Common myeloid progenitor, CD34-positive (primary cell): Measurements from ENCODE around the gene ART3.

Experiments
- CTCF ChIA-PET: fragments of 350-600 bp; sonication (Branson Sonifier 250); formaldehyde crosslinking; loops from one replicate; lab custom pipeline; 2021; ENCODE audit warnings: antibody characterized with exemption; lab: Charles Lee
- POLR2A ChIA-PET: fragments of 350-600 bp; sonication (Branson Sonifier 250); formaldehyde crosslinking; loops from one replicate; lab custom pipeline; 2021; ENCODE audit warnings: antibody characterized with exemption; lab: Charles Lee
- DNase-seq, 3 donors: peaks; one replicate each; pipeline versions ENCODE4 v3.0.0 to v3.0.0-alpha.2; 2013
- H3K27ac ChIP-seq, 2 experiments: 1 replicate in 1 of 2; 2 replicates in 1 of 2; pipeline ENCODE4 v1.7.0; 2013; ENCODE audit warnings: inconsistent platforms in 2 of 2, low read length in 2 of 2, mild to moderate bottlenecking in 2 of 2, low read depth in 1 of 2, moderate library complexity in 1 of 2; ENCODE audit not compliant: severe bottlenecking in 2 of 2, insufficient read depth in 1 of 2, poor library complexity in 1 of 2
- H3K27me3 ChIP-seq, 5 experiments: replicated peaks in 2 of 5; 1 replicate in 3 of 5; 2 replicates in 2 of 5; pipeline versions ENCODE4 v1.6.1 to v1.7.0; 2013; ENCODE audit warnings: low read length in 4 of 5, mild to moderate bottlenecking in 2 of 5, moderate library complexity in 2 of 5, inconsistent platforms in 1 of 5; ENCODE audit not compliant: insufficient read depth in 5 of 5, control insufficient read depth in 4 of 5
- H3K36me3 ChIP-seq, 4 experiments: 1 replicate in 2 of 4; 2 replicates in 2 of 4; pipeline versions ENCODE4 v1.6.1 to v1.7.0; 2013; ENCODE audit warnings: low read length in 3 of 4, control low read depth in 1 of 4, mild to moderate bottlenecking in 1 of 4; ENCODE audit not compliant: control insufficient read depth in 4 of 4, insufficient read depth in 4 of 4
- H3K4me1 ChIP-seq, 4 experiments: 1 replicate in 3 of 4; 2 replicates in 1 of 4; pipeline versions ENCODE4 v1.6.1 to v1.7.1; 2013; ENCODE audit warnings: low read length in 3 of 4, mild to moderate bottlenecking in 3 of 4, control low read depth in 1 of 4, inconsistent platforms in 1 of 4, moderate library complexity in 1 of 4; ENCODE audit not compliant: control insufficient read depth in 4 of 4, insufficient read depth in 4 of 4; ENCODE audit errors: control extremely low read depth in 1 of 4
- H3K4me3 ChIP-seq, 7 experiments: 1 replicate in 4 of 7; 2 replicates in 3 of 7; pipeline versions ENCODE4 v1.5.1 to v1.7.0; 2013; ENCODE audit warnings: mild to moderate bottlenecking in 7 of 7, low read length in 6 of 7, moderate library complexity in 6 of 7, inconsistent platforms in 2 of 7, low read depth in 2 of 7, control low read depth in 1 of 7; ENCODE audit not compliant: insufficient read depth in 4 of 7, control insufficient read depth in 1 of 7; ENCODE audit errors: extremely low read depth in 1 of 7
- H3K9me3 ChIP-seq, 5 experiments: 1 replicate in 4 of 5; 2 replicates in 1 of 5; pipeline versions ENCODE4 v1.6.1 to v1.7.1; 2013; ENCODE audit warnings: low read length in 4 of 5, mild to moderate bottlenecking in 2 of 5, inconsistent platforms in 1 of 5, low read depth in 1 of 5, moderate library complexity in 1 of 5; ENCODE audit not compliant: control insufficient read depth in 4 of 5, insufficient read depth in 2 of 5; ENCODE audit errors: control extremely low read depth in 1 of 5
- WGBS: methylation state at CpG from one replicate; pipeline ENCODE4 v1.1.5; 2013; ENCODE audit not compliant: insufficient coverage; 5-methylcytosine and 5-hydroxymethylcytosine counted together

ART3 gene

DNA sequence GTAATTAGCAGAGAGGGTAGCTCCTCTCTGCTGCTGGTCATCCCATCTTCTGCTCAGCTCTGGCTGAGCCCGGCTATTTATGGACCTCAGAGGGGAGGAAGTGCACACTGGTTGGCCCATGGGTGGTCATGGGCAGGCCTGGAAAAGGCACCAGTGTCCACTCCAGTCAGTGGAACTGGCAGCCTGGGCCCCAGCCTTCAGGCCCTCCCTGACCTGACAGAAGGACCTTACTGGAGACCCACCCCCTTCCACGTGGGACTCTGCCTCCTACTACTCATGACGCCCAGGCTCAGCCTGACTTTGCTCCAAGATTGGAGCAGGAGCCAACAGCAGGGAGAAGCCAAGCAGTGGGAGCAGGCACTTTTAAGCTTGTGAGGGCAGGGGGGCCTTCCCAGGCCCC lies 8.0 kb upstream of the ART3 start:
- no peak overlapping the region for H3K4me3 ChIP-seq
- H3K27ac ChIP-seq, result no peak overlapping the region
- no peaks in the 10 kb centered on the region for H3K4me1 ChIP-seq
- ChIA-PET CTCF (interaction anchor here (0.9 to 2.2 kb wide), 6 partner anchors 8 to 76 kb away, joined by 4 to 41 read pairs (median 4); partner anchors contain the start of genes CXCL11 and SDAD1), POLR2A (no interaction called here)
- WGBS, result 92% methylated on average over 3 of the region's 3 CpGs
- no peak for DNase-seq
- H3K9me3 ChIP-seq, result no peaks in the 10 kb centered on the region
- no peaks in the 10 kb centered on the region for H3K36me3 ChIP-seq
- H3K27me3 ChIP-seq, result no peaks in the 10 kb centered on the region

- H3K27ac ChIP-seq, result no peak overlapping the region
- POLR2A ChIA-PET, result no interaction called here
- DNase-seq, result peak; percentile 72 to 88 (median 80)
- H3K4me1 ChIP-seq, result no peaks in the 10 kb centered on the region
- no peaks in the 10 kb centered on the region for H3K36me3 ChIP-seq
- no peak overlapping the region for H3K4me3 ChIP-seq
- WGBS, result 0% methylated on average over 2 of the region's 2 CpGs
- no peaks in the 10 kb centered on the region for H3K27me3 ChIP-seq
- CTCF ChIA-PET, result interaction anchor here (0.7 to 2.7 kb wide), 11 partner anchors 10 to 89 kb away, joined by 3 to 41 read pairs (median 4); partner anchors contain the start of gene SDAD1
- H3K9me3 ChIP-seq, result no peaks in the 10 kb centered on the region
These were observed 6.7 kb upstream of the ART3 start for GRCh38 chr4:76067652-76068286.

- 98% methylated on average over 3 of the region's 4 CpGs for WGBS
- DNase-seq, result no peak
- CTCF ChIA-PET, result interaction anchor here (1.0 kb wide), 1 partner anchor 14 kb away, joined by 3 read pairs; no protein-coding TSS in a partner anchor
- no peak overlapping the region for H3K4me3 ChIP-seq
- no peaks in the 10 kb centered on the region for H3K27me3 ChIP-seq
- POLR2A ChIA-PET, result no interaction called here
- H3K27ac ChIP-seq, result no peak overlapping the region
- H3K36me3 ChIP-seq, result no peaks in the 10 kb centered on the region
- H3K9me3 ChIP-seq, result no peaks in the 10 kb centered on the region
- no peaks in the 10 kb centered on the region for H3K4me1 ChIP-seq
These were observed 1.7 kb upstream of the ART3 start for GRCh38 chr4:76072760-76073159.

GRCh38 chr4:76074993-76075600 lies 588 bp downstream of the ART3 start:
- no peaks in the 10 kb centered on the region for H3K4me1 ChIP-seq
- H3K4me3 ChIP-seq, result no peak overlapping the region
- DNase-seq, result no peak
- ChIA-PET POLR2A (no interaction called here), CTCF (interaction anchor here (1.0 to 1.7 kb wide), 2 partner anchors 9 to 20 kb away, joined by 4 read pairs; no protein-coding TSS in a partner anchor)
- 63% methylated on average over 1 of the region's 4 CpGs for WGBS
- H3K9me3 ChIP-seq, result no peaks in the 10 kb centered on the region
- no peaks in the 10 kb centered on the region for H3K36me3 ChIP-seq
- H3K27me3 ChIP-seq, result no peaks in the 10 kb centered on the region
- no peak overlapping the region for H3K27ac ChIP-seq

- Histone ChIP-seq H3K27me3 (no peaks in the 10 kb centered on the region), H3K9me3 (no peaks in the 10 kb centered on the region), H3K27ac (no peak overlapping the region), H3K4me3 (no peak overlapping the region), H3K4me1 (no peaks in the 10 kb centered on the region), H3K36me3 (no peaks in the 10 kb centered on the region)
- DNase-seq, result no peak
- ChIA-PET POLR2A (no interaction called here), CTCF (interaction anchor here (1.0 to 1.9 kb wide), 6 partner anchors 9 to 84 kb away, joined by 3 to 13 read pairs (median 3); no protein-coding TSS in a partner anchor)
- WGBS, result 100% methylated on average over 2 of the region's 4 CpGs
These were observed 3.6 kb downstream of the ART3 start for GRCh38 chr4:76078033-76078613.

DNA sequence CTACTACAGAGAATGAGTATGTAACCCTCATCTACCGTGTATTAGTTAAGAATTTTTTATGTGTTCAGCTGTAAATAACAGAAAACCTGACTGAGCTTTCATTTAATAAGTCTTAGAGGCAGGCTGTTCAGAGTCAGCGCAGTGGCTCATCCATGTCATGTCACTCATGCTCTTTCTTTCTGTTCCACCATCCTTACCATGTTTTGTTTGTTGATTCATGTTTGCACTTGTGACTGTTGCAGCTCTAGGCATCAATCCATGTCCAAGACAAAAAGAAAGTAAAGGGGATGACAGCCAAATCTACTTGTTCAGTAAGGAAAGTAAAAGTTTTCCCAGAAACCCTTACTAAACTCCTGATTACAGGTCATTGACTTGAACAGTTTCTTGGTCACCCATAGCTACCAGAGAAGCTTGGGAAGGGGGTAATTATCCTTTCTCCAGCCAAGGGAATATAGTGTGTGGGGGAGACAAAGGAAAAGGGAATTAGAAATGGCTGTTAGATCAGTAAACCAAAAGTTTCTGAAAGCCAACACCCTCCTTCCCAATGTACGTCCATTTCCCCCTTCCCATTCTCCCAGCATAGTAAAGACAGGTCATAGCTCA lies 9.0 kb downstream of the ART3 start:
- H3K4me1 ChIP-seq, result peaks cover 0 to 2% (median 0%) of the 10 kb centered on the region in 4 experiments
- 100% methylated on average over 1 of the region's 3 CpGs for WGBS
- ChIA-PET POLR2A (no interaction called here), CTCF (interaction anchor here (0.8 to 2.1 kb wide), 5 partner anchors 9 to 92 kb away, joined by 3 to 6 read pairs (median 4); partner anchors contain the start of gene ART3)
- no peaks in the 10 kb centered on the region for H3K27me3 ChIP-seq
- no peak for DNase-seq
- no peak overlapping the region for H3K27ac ChIP-seq
- no peaks in the 10 kb centered on the region for H3K36me3 ChIP-seq
- no peaks in the 10 kb centered on the region for H3K9me3 ChIP-seq
- H3K4me3 ChIP-seq, result no peak overlapping the region
